Stimulated activated naive B cell treated with anti-CD40 and anti-IgM and Interleukin-4, amounts not matched to agents 10 μg/mL and 1 μg/mL and 100 μg/mL, for 72 hours (primary cell): ENCODE measurements around the gene FBXW10B.
"Not testable (repeated sequence)": the region's sequence is repeated elsewhere in the genome, so short reads cannot be mapped to it uniquely, and the experiment has no call there.

Source experiments
- ATAC-seq, 2 donors: fragments of 150-1000 bp; cut with Tn5 transposase; replicated peaks; 2 replicates each; pipeline ENCODE4 v1.10.0; 2021; ENCODE audit warnings: moderate library complexity in 1 of 2
- DNase-seq: peaks from one replicate; pipeline ENCODE4 v3.0.0; 2021
- H3K27ac Mint-ChIP-seq: one replicate; pipeline ENCODE4 v1.8.0; 2022; ENCODE audit warnings: mild to moderate bottlenecking, mixed read lengths
- H3K27me3 Mint-ChIP-seq, 2 donors: one replicate each; pipeline ENCODE4 v1.8.0; 2022; ENCODE audit warnings: mixed read lengths in 2 of 2
- H3K36me3 Mint-ChIP-seq, 2 donors: one replicate each; pipeline ENCODE4 v1.8.0; 2022; ENCODE audit warnings: mixed read lengths in 2 of 2, mild to moderate bottlenecking in 1 of 2
- H3K4me1 Mint-ChIP-seq, 2 donors: one replicate each; pipeline ENCODE4 v1.8.0; 2022; ENCODE audit warnings: mixed read lengths in 2 of 2, mild to moderate bottlenecking in 1 of 2
- H3K4me3 Mint-ChIP-seq, 2 donors: one replicate each; pipeline ENCODE4 v1.8.0; 2022; ENCODE audit warnings: mild to moderate bottlenecking in 2 of 2, mixed read lengths in 2 of 2, moderate library complexity in 1 of 2
- H3K9me3 Mint-ChIP-seq, 2 donors: one replicate each; pipeline ENCODE4 v1.8.0; 2022; ENCODE audit warnings: mixed read lengths in 2 of 2, mild to moderate bottlenecking in 1 of 2

FBXW10B gene

GRCh38 chr17:15650741-15651582 is 31.5 kb upstream of the FBXW10B start:
- Mint-ChIP-seq H3K4me3 (peak overlapping the region in 1 of 2 donors; percentile 21), H3K4me1 (peaks cover 8% of the 10 kb centered on the region in 2 donors), H3K27ac (no peak overlapping the region), H3K27me3 (peaks cover 0 to 5% of the 10 kb centered on the region in 2 donors), H3K36me3 (peaks cover 29 to 38% of the 10 kb centered on the region in 2 donors), H3K9me3 (no peaks in the 10 kb centered on the region)
- ATAC-seq (no peak), DNase-seq (no peak)

DNA sequence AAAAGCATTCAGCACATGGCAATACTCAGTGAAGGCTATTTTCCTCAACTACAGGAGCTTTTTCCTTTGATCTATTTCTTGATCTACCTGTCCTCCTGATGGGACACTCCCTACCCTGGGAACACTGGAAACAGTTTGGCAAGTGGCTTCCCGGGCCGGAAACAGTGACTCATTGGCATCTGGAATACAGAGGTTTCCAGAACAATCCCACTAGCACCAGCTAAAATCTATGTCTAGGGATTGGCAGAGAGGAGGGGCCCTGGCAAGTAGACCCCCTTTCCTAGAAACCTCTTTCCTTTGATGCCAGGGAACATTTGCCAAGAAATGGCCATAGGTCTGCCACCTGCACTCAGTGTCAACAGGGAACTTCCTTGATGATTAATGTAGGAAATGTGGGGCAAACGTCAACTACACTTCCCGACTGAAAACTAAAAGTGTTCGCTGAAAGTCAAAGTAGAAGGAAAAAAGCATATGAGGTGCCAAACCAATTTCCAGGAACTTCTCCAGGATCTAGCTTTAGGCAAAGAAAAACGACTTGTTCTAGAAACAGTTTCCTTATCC is 30.4 kb upstream of the FBXW10B start:
- H3K4me1 Mint-ChIP-seq, result peaks cover 15 to 17% of the 10 kb centered on the region in 2 donors
- H3K27ac Mint-ChIP-seq, result no peak overlapping the region
- H3K36me3 Mint-ChIP-seq, result peaks cover 29 to 40% of the 10 kb centered on the region in 2 donors
- ATAC-seq, result no peak
- DNase-seq, result no peak
- H3K9me3 Mint-ChIP-seq, result no peaks in the 10 kb centered on the region
- H3K27me3 Mint-ChIP-seq, result peaks cover 0 to 5% of the 10 kb centered on the region in 2 donors
- H3K4me3 Mint-ChIP-seq, result no peak overlapping the region

- Mint-ChIP-seq H3K27me3 (peaks cover 0 to 5% of the 10 kb centered on the region in 2 donors), H3K9me3 (no peaks in the 10 kb centered on the region), H3K27ac (no peak overlapping the region), H3K4me1 (peaks cover 15 to 17% of the 10 kb centered on the region in 2 donors), H3K4me3 (no peak overlapping the region), H3K36me3 (peaks cover 25 to 28% of the 10 kb centered on the region in 2 donors)
- no peak for DNase-seq
- ATAC-seq, result no peak
Measured at GRCh38 chr17:15648386-15648785, 28.9 kb upstream of the FBXW10B start.

DNA sequence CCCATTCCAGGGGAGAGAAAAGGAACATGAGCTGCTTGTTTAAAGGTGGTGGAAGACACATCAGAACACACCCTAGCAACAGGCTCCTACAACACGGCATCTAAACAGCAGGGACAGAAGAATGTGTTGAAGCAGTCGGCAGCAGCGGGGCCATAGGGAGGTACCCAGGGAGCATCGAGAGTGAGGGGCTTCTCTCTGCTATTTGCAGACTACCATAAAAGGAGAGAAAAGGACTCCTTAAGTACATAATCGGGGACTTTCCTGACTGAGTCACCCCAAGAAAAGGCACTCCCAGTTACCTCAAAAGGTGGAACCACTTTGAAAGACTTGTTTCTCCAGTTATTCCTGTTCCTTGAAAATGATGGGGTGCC is 26.4 kb upstream of the FBXW10B start:
- not testable (repeated sequence) for H3K27me3 Mint-ChIP-seq, DNase-seq, H3K4me3 Mint-ChIP-seq, H3K9me3 Mint-ChIP-seq
- peak in 1 of 2 donors; percentile 45 for ATAC-seq
- Mint-ChIP-seq H3K27ac (peak overlapping the region; percentile 27), H3K4me1 (peaks cover 9 to 10% of the 10 kb centered on the region in 2 donors), H3K36me3 (peaks cover 21 to 23% of the 10 kb centered on the region in 2 donors)

- H3K27me3 Mint-ChIP-seq, H3K4me1 Mint-ChIP-seq, H3K9me3 Mint-ChIP-seq, H3K4me3 Mint-ChIP-seq: not testable (repeated sequence)
- Mint-ChIP-seq H3K36me3 (peaks cover 16 to 22% of the 10 kb centered on the region in 2 donors), H3K27ac (peak overlapping the region; percentile 27)
- peak; percentile 5 for DNase-seq
- peak; percentile 53 to 68 for ATAC-seq
Measured at GRCh38 chr17:15645099-15645941, 25.8 kb upstream of the FBXW10B start.

- not testable (repeated sequence) for H3K9me3 Mint-ChIP-seq, H3K27ac Mint-ChIP-seq, H3K4me1 Mint-ChIP-seq, H3K27me3 Mint-ChIP-seq, H3K4me3 Mint-ChIP-seq, DNase-seq
- peaks cover 22 to 31% of the 10 kb centered on the region in 2 donors for H3K36me3 Mint-ChIP-seq
- ATAC-seq, result peak in 1 of 2 donors; percentile 42
Measured at GRCh38 chr17:15642505-15643251, 23.2 kb upstream of the FBXW10B start.

- not testable (repeated sequence) for H3K4me1 Mint-ChIP-seq, H3K27ac Mint-ChIP-seq, DNase-seq, ATAC-seq, H3K9me3 Mint-ChIP-seq, H3K27me3 Mint-ChIP-seq, H3K4me3 Mint-ChIP-seq
- peaks cover 20 to 31% of the 10 kb centered on the region in 2 donors for H3K36me3 Mint-ChIP-seq
Measured at GRCh38 chr17:15642014-15642413, 22.5 kb upstream of the FBXW10B start.

- not testable (repeated sequence) for H3K27ac Mint-ChIP-seq, H3K4me3 Mint-ChIP-seq, H3K9me3 Mint-ChIP-seq, DNase-seq, H3K4me1 Mint-ChIP-seq, ATAC-seq, H3K27me3 Mint-ChIP-seq
- peaks cover 29 to 45% of the 10 kb centered on the region in 2 donors for H3K36me3 Mint-ChIP-seq
Measured at GRCh38 chr17:15630930-15631453, 11.5 kb upstream of the FBXW10B start.

- DNase-seq, ATAC-seq, H3K27ac Mint-ChIP-seq, H3K9me3 Mint-ChIP-seq, H3K4me3 Mint-ChIP-seq, H3K4me1 Mint-ChIP-seq, H3K27me3 Mint-ChIP-seq: not testable (repeated sequence)
- peaks cover 27 to 42% of the 10 kb centered on the region in 2 donors for H3K36me3 Mint-ChIP-seq
Measured at GRCh38 chr17:15629991-15630390, 10.5 kb upstream of the FBXW10B start.

- H3K36me3 Mint-ChIP-seq, result peaks cover 8 to 19% of the 10 kb centered on the region in 2 donors
- not testable (repeated sequence) for ATAC-seq, H3K4me1 Mint-ChIP-seq, H3K27me3 Mint-ChIP-seq, H3K4me3 Mint-ChIP-seq, H3K27ac Mint-ChIP-seq, H3K9me3 Mint-ChIP-seq, DNase-seq
Measured at GRCh38 chr17:15623661-15624209, 4.2 kb upstream of the FBXW10B start.

GRCh38 chr17:15623255-15623654 is 3.8 kb upstream of the FBXW10B start:
- not testable (repeated sequence) for H3K27me3 Mint-ChIP-seq, ATAC-seq, DNase-seq, H3K4me1 Mint-ChIP-seq, H3K4me3 Mint-ChIP-seq, H3K9me3 Mint-ChIP-seq, H3K27ac Mint-ChIP-seq
- peaks cover 8 to 19% of the 10 kb centered on the region in 2 donors for H3K36me3 Mint-ChIP-seq

DNA sequence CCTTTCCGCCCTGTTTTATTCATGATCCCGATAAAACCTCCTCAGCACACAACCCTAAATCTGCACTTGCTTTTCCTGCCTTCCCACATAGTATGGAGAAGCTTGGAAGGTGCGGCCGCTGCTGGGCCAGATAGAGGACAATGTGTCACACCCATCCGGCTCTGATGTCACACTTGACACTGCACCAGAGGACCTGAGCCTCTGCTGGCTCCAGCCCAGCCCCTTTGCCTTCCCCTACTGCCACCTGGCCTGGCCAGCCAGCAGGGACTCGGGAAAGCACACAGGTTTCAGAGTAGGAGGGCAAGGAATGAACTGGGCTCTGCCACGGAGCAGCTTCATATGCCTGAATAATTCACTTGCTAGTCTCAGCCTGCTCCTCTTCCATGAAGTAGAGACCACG is 2.6 kb upstream of the FBXW10B start:
- H3K9me3 Mint-ChIP-seq, ATAC-seq, H3K4me1 Mint-ChIP-seq, H3K27me3 Mint-ChIP-seq, H3K4me3 Mint-ChIP-seq, DNase-seq, H3K27ac Mint-ChIP-seq: not testable (repeated sequence)
- peaks cover 4 to 14% of the 10 kb centered on the region in 2 donors for H3K36me3 Mint-ChIP-seq

GRCh38 chr17:15616828-15617227 is 2.7 kb downstream of the FBXW10B start:
- not testable (repeated sequence) for H3K36me3 Mint-ChIP-seq, H3K27me3 Mint-ChIP-seq, ATAC-seq, H3K27ac Mint-ChIP-seq, DNase-seq, H3K4me3 Mint-ChIP-seq, H3K9me3 Mint-ChIP-seq, H3K4me1 Mint-ChIP-seq
